H1 (cell line): ENCODE results near the gene BPIFB2. TPM values are rescaled to one million over a fixed set of nuclear protein-coding genes. Genes with fewer than 3 reads are reported as not detected.

Experiments used
- CTCF ChIA-PET: fragments of 300-600 bp; sonication (Branson Sonifier 250); formaldehyde crosslinking; loops from one replicate; lab custom pipeline; 2021; ENCODE audit not compliant: partially characterized antibody; lab: Charles Lee
- POLR2A ChIA-PET: fragments of 300-600 bp; sonication (Branson Sonifier 250); formaldehyde crosslinking; loops from one replicate; lab custom pipeline; 2021; ENCODE audit warnings: inconsistent platforms; ENCODE audit not compliant: partially characterized antibody; lab: Charles Lee
- DNase-seq, 2 experiments: peaks; one replicate each; pipeline versions ENCODE4 v3.0.0 to v3.0.0-alpha.2; 2010 to 2022; ENCODE audit warnings: low spot score in 2 of 2, low read depth in 1 of 2, mixed read lengths in 1 of 2
- FAIRE-seq: peaks from 2 replicates; lab custom pipeline; 2011; peaks lifted over from hg19 to GRCh38; lab: Jason Lieb, UNC
- H2AFZ ChIP-seq: 2 replicates; pipeline ENCODE4 v1.8.1; 2012; ENCODE audit warnings: low read length, inconsistent platforms
- H2AK5ac ChIP-seq: 2 replicates; pipeline ENCODE4 v1.6.1; 2013; ENCODE audit warnings: low read depth, low read length
- H2BK120ac ChIP-seq: replicated peaks from 2 replicates; pipeline ENCODE3; 2013; ENCODE audit warnings: low read depth, low read length, inconsistent platforms
- H2BK12ac ChIP-seq: 2 replicates; pipeline ENCODE4 v1.6.1; 2013; ENCODE audit warnings: low read depth, low read length
- H2BK15ac ChIP-seq: 2 replicates; pipeline ENCODE4 v1.6.1; 2013; ENCODE audit warnings: low read length
- H2BK20ac ChIP-seq: 2 replicates; pipeline ENCODE4 v1.6.1; 2013; ENCODE audit warnings: low read length
- H2BK5ac ChIP-seq: 2 replicates; pipeline ENCODE4 v1.6.1; 2013; ENCODE audit warnings: low read depth, low read length
- H3K14ac ChIP-seq: 2 replicates; pipeline ENCODE4 v1.6.1; 2013; ENCODE audit warnings: inconsistent platforms; ENCODE audit not compliant: insufficient read length
- H3K18ac ChIP-seq: 2 replicates; pipeline ENCODE4 v1.6.1; 2013; ENCODE audit warnings: low read length; ENCODE audit errors: extremely low read depth
- H3K23ac ChIP-seq: 2 replicates; pipeline ENCODE4 v1.6.1; 2013; ENCODE audit warnings: inconsistent platforms; ENCODE audit not compliant: insufficient read length
- H3K23me2 ChIP-seq: 2 replicates; pipeline ENCODE4 v1.6.1; 2013; ENCODE audit warnings: low read depth, low read length
- H3K27ac ChIP-seq: 2 replicates; pipeline ENCODE4 v1.6.1; 2011; ENCODE audit warnings: low read depth, low read length, inconsistent platforms
- H3K27me3 ChIP-seq, 4 experiments: replicated peaks in 1 of 4; 1 replicate in 1 of 4; 2 replicates in 3 of 4; pipeline versions ENCODE4 v1.6.1 to v1.8.1; 2011 to 2013; ENCODE audit warnings: low read length in 3 of 4, mild to moderate bottlenecking in 3 of 4, inconsistent platforms in 2 of 4, mixed read lengths in 2 of 4, moderate library complexity in 1 of 4; ENCODE audit not compliant: control insufficient read depth in 3 of 4, insufficient read depth in 3 of 4; ENCODE audit errors: extremely low read depth in 1 of 4
- H3K36me3 ChIP-seq, 4 experiments: 2 replicates each; pipeline versions ENCODE4 v1.6.1 to v1.8.1; 2011 to 2013; ENCODE audit warnings: mild to moderate bottlenecking in 4 of 4, low read length in 3 of 4, moderate library complexity in 2 of 4, control low read depth in 1 of 4, inconsistent platforms in 1 of 4; ENCODE audit not compliant: insufficient read depth in 4 of 4, control insufficient read depth in 2 of 4
- H3K4ac ChIP-seq: replicated peaks from 2 replicates; pipeline ENCODE3; 2013; ENCODE audit warnings: low read length, low read depth, mixed read lengths, inconsistent platforms; ENCODE audit not compliant: insufficient read length
- H3K4me1 ChIP-seq, 4 experiments: replicated peaks in 1 of 4; 1 replicate in 1 of 4; 2 replicates in 3 of 4; pipeline versions ENCODE4 v1.6.1 to v1.8.1; 2011 to 2013; ENCODE audit warnings: low read length in 3 of 4, inconsistent platforms in 2 of 4, mixed read lengths in 1 of 4; ENCODE audit not compliant: insufficient read depth in 4 of 4, control insufficient read depth in 3 of 4
- H3K4me2 ChIP-seq, 2 experiments: 2 replicates each; pipeline versions ENCODE4 v1.6.1 to v1.8.1; 2011 to 2013; ENCODE audit warnings: low read depth in 2 of 2, low read length in 2 of 2, control low read depth in 1 of 2, inconsistent platforms in 1 of 2, mild to moderate bottlenecking in 1 of 2; ENCODE audit not compliant: insufficient read depth in 1 of 2
- H3K4me3 ChIP-seq, 4 experiments: fragments of 200-600, 300-600 bp in 1 of 4; sonication (generic), shearing (Covaris generic), sonication (Bioruptor Twin) in 1 of 4; 2 replicates each; pipeline versions ENCODE4 v1.5.1 to v1.8.1; 2011 to 2016; ENCODE audit warnings: low read length in 4 of 4, low read depth in 3 of 4, control low read depth in 2 of 4, inconsistent platforms in 2 of 4, mild to moderate bottlenecking in 2 of 4, mixed read lengths in 1 of 4, moderate library complexity in 1 of 4; ENCODE audit not compliant: insufficient read depth in 2 of 4; ENCODE audit errors: extremely low read depth in 1 of 4
- H3K56ac ChIP-seq: replicated peaks from 2 replicates; pipeline ENCODE3; 2013; ENCODE audit warnings: low read depth, mild to moderate bottlenecking, mixed read lengths, low read length, inconsistent platforms; ENCODE audit not compliant: insufficient read length
- H3K79me1 ChIP-seq: 2 replicates; pipeline ENCODE4 v1.6.1; 2013; ENCODE audit warnings: low read depth, low read length, control low read depth
- H3K79me2 ChIP-seq, 2 experiments: 2 replicates each; pipeline versions ENCODE4 v1.6.1 to v1.8.1; 2012 to 2013; ENCODE audit warnings: low read length in 2 of 2, mild to moderate bottlenecking in 2 of 2, inconsistent platforms in 1 of 2; ENCODE audit not compliant: insufficient read depth in 2 of 2, control insufficient read depth in 1 of 2
- H3K9ac ChIP-seq, 4 experiments: replicated peaks in 1 of 4; 1 replicate in 1 of 4; 2 replicates in 3 of 4; pipeline versions ENCODE4 v1.6.1 to v1.8.1; 2011 to 2013; ENCODE audit warnings: low read depth in 3 of 4, low read length in 3 of 4, control low read depth in 2 of 4, mild to moderate bottlenecking in 2 of 4, moderate library complexity in 2 of 4, inconsistent platforms in 1 of 4; ENCODE audit errors: extremely low read depth in 1 of 4
- H3K9me3 ChIP-seq, 2 experiments: 2 replicates each; pipeline versions ENCODE4 v1.6.1 to v1.8.1; 2012 to 2013; ENCODE audit warnings: mild to moderate bottlenecking in 2 of 2, moderate library complexity in 2 of 2, control low read depth in 1 of 2, inconsistent platforms in 1 of 2, low read depth in 1 of 2, low read length in 1 of 2, mixed read lengths in 1 of 2; ENCODE audit not compliant: insufficient read depth in 2 of 2
- H4K20me1 ChIP-seq, 2 experiments: replicated peaks in 1 of 2; 2 replicates each; pipeline versions ENCODE3 to v1.8.1; 2011 to 2013; ENCODE audit warnings: inconsistent platforms in 2 of 2, low read length in 2 of 2, mild to moderate bottlenecking in 1 of 2; ENCODE audit not compliant: insufficient read depth in 2 of 2, control insufficient read depth in 1 of 2
- H4K5ac ChIP-seq: 2 replicates; pipeline ENCODE4 v1.6.1; 2013; ENCODE audit warnings: low read length, low read depth, mixed read lengths, inconsistent platforms; ENCODE audit not compliant: insufficient read length
- H4K8ac ChIP-seq: 2 replicates; pipeline ENCODE4 v1.8.0; 2013; ENCODE audit warnings: mild to moderate bottlenecking, moderate library complexity, low read length, inconsistent platforms; ENCODE audit not compliant: insufficient read depth; ENCODE audit errors: extremely low read depth
- H4K91ac ChIP-seq: replicated peaks from 2 replicates; pipeline ENCODE3; 2013; ENCODE audit warnings: low read length, mixed read lengths, inconsistent platforms; ENCODE audit not compliant: insufficient read length
- CBX5 ChIP-seq: fragments of 300-800, 300-1000 bp; sonication (generic); IDR thresholded peaks from 2 replicates; pipeline ENCODE4 v1.7.1; 2016; ENCODE audit warnings: antibody characterized with exemption, low read length, low read depth
- EP300 ChIP-seq, 2 experiments: IDR thresholded peaks; 1 replicate in 1 of 2; 2 replicates in 1 of 2; pipeline ENCODE4 v1.6.1; 2011 to 2012; ENCODE audit warnings: low read depth in 2 of 2, low read length in 2 of 2, mild to moderate bottlenecking in 2 of 2, borderline replicate concordance in 1 of 2, inconsistent platforms in 1 of 2, moderate library complexity in 1 of 2
- KDM5A ChIP-seq: fragments of 200-600 bp; IDR thresholded peaks from 2 replicates; pipeline ENCODE4 v1.7.1; 2012; ENCODE audit warnings: mild to moderate bottlenecking, low read length, inconsistent platforms, mixed read lengths
- SRF ChIP-seq: IDR thresholded peaks from 2 replicates; pipeline ENCODE4 v1.6.1; 2011; ENCODE audit warnings: mild to moderate bottlenecking, low read depth, low read length, moderate library complexity
- WGBS, 2 experiments: shearing (Covaris generic) in 1 of 2; methylation state at CpG; one replicate each; pipeline versions ENCODE4 v1.1.6 to v1.1.7; 2013 to 2015; ENCODE audit warnings: low lambda C conversion rate in 2 of 2, mixed read lengths in 2 of 2, inconsistent platforms in 1 of 2, low coverage in 1 of 2, missing lambda C conversion rate in 1 of 2; ENCODE audit not compliant: insufficient replicate concordance in 2 of 2, insufficient coverage in 1 of 2, insufficient read length in 1 of 2; ENCODE audit errors: extremely low coverage in 1 of 2, missing lambda C conversion rate in 1 of 2; 5-methylcytosine and 5-hydroxymethylcytosine counted together
- polyA plus RNA-seq, 7 experiments: library from polyadenylated mRNA; depleted of rRNA in 3 of 7; stranded (reverse) in 5 of 7; unstranded in 2 of 7; fragments of >200 nt in 5 of 7; fragments of 200-250 nt in 2 of 7; gene quantifications; 1 replicate in 5 of 7; 2 replicates in 1 of 7; 4 replicates in 1 of 7; pipeline versions ENCODE4 v1.2.1 to v1.2.3, GENCODE V29; 2011 to 2013; ENCODE audit warnings: missing spikeins in 2 of 7, mixed read lengths in 2 of 7
- total RNA-seq: library from RNA; stranded (reverse); fragmentation: NEBNext Ultra II Directional; extraction: Animal tissue kit (Norgen Biotek cat#: 25700); gene quantifications from 2 replicates; pipeline ENCODE4 v1.2.1, GENCODE V29; 2021

Gene BPIFB2
- total and polyA plus RNA-seq, 2 of the 8 experiments (the other 6 are each of a cell fraction or from before 2014, with no cell fraction given): not detected

GRCh38 chr20:32976746-32977145 is 30.8 kb upstream of the BPIFB2 start:
- Histone ChIP-seq H3K23ac (no peak overlapping the region), H2AFZ (no peak overlapping the region), H3K4me3 (no peak overlapping the region), H3K4ac (no peak overlapping the region), H4K91ac (no peak overlapping the region), H4K20me1 (no peaks in the 10 kb centered on the region), H3K27me3 (0 out of 7 replicates have a peak, but pooled peaks cover 0 to 2% (median 0%) of the 10 kb centered on the region in 4 experiments), H3K56ac (no peak overlapping the region), H2BK12ac (no peak overlapping the region), H3K4me1 (peaks cover 7 to 21% (median 13%) of the 10 kb centered on the region in 4 experiments), H3K14ac (no peak overlapping the region), H3K27ac (no peak overlapping the region), H2AK5ac (no peak overlapping the region), H3K36me3 (no peaks in the 10 kb centered on the region), H2BK120ac (no peak overlapping the region), H2BK5ac (no peak overlapping the region), H3K79me1 (no peaks in the 10 kb centered on the region; the same call in 1 of the 2 replicates), H3K9ac (no peak overlapping the region), H3K18ac (no peak overlapping the region), H2BK20ac (0 out of 2 replicates have a peak overlapping the region, but pooled peaks have one; percentile 25), H3K79me2 (no peaks in the 10 kb centered on the region), H3K4me2 (no peak overlapping the region), H2BK15ac (peak overlapping the region; percentile 54; the same call in 1 of the 2 replicates), H3K9me3 (peaks cover 4 to 16% of the 10 kb centered on the region in 2 experiments; a peak in 3 of 4 replicates), H4K5ac (no peak overlapping the region), H4K8ac (no peak overlapping the region), H3K23me2 (no peaks in the 10 kb centered on the region)
- no peak for DNase-seq
- no peak for TF ChIP-seq EP300 (IDR thresholded peaks at IDR 0.05; ENCODE audit: borderline replicate concordance in 1 of 2, low read depth in 2 of 2, low read length in 2 of 2)
- no peak for TF ChIP-seq CBX5
- no peak for TF ChIP-seq SRF
- no peak for TF ChIP-seq KDM5A
- POLR2A ChIA-PET: interaction anchor here (0.8 to 1.1 kb wide), 2 partner anchors 9 to 10 kb away, joined by 3 read pairs; no protein-coding TSS in a partner anchor
- 84% methylated on average over 6 of the region's 6 CpGs; no CpG with 5 or more reads in 1 of the 2 experiments for WGBS, 2 experiments
- no peak for FAIRE-seq
- CTCF ChIA-PET: interaction anchor here (0.7 to 5.4 kb wide), 9 partner anchors 9 to 263 kb away, joined by 3 to 33 read pairs (median 5); no protein-coding TSS in a partner anchor
